ENCODE data around the gene CCDC57.

The CCDC57 gene

DNA sequence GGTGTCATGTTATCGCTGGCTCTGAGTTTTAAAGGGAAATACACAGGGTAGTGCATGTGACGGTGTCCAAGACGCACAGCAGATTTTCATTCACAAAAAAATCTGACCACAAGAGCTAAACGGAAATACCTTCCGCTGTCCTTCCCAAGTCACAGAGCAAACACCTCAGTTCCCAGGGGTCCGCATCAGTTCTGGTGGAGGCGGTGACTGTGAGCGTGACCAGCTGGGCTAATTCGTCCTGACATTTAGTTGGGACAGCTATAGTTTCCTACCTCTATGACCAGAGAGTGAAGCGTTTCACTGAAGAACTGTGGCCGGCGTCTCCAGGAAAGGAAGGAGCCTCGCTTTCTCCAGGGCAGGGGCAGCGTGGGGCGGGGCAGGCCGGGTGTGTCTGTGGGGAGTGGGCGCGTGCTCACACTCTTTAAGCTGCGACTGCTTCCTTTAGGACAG lies 104.1 kb downstream of the CCDC57 start:
- Histone ChIP-seq H3K36me3 (ENCODE audit: control insufficient read depth, low read depth, low read length) (no peaks in the 10 kb centered on the region), H3K4me3 (ENCODE audit: low read length) (no peak overlapping the region), H3K9me3 (ENCODE audit: control insufficient read depth, low read depth, low read length) (no peaks in the 10 kb centered on the region), H3K27ac (ENCODE audit: low read length) (no peak overlapping the region), H3K27me3 (ENCODE audit: control insufficient read depth, insufficient read depth, low read length) (peaks cover 9% of the 10 kb centered on the region), H3K9ac (ENCODE audit: low read length) (no peak overlapping the region), H3K4me1 (ENCODE audit: control insufficient read depth, low read depth, low read length) (peaks cover 11% of the 10 kb centered on the region)

DNA sequence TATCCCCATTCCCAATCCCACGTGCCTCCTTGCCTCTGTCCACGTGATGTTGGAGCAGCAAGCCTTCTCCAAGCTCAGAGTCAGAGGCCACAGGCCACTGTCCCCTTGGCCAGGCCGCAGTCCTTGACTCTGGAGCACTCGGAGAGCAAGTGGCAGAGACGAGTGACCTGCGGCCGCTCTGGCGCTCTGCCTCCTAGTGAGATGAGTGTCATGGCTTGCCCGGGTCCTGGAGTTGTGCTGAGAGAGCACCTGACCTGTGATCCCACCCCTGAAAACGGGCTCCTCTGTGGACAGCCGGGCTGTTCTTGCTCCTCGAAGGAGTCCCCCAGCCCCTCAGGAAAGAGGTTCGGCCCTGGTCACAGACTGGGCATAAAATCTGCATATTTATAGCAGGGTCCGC lies 104.6 kb downstream of the CCDC57 start:
- H3K4me1 ChIP-seq (ENCODE audit: control insufficient read depth, low read depth, low read length), result peaks cover 15% of the 10 kb centered on the region
- no peaks in the 10 kb centered on the region for H3K9me3 ChIP-seq (ENCODE audit: control insufficient read depth, low read depth, low read length)
- no peak overlapping the region for H3K27ac ChIP-seq (ENCODE audit: low read length)
- no peaks in the 10 kb centered on the region for H3K36me3 ChIP-seq (ENCODE audit: control insufficient read depth, low read depth, low read length)
- H3K9ac ChIP-seq (ENCODE audit: low read length), result no peak overlapping the region
- peaks cover 9% of the 10 kb centered on the region for H3K27me3 ChIP-seq (ENCODE audit: control insufficient read depth, insufficient read depth, low read length)
- H3K4me3 ChIP-seq (ENCODE audit: low read length), result no peak overlapping the region

- Histone ChIP-seq H3K4me3 (ENCODE audit: low read length) (no peak overlapping the region), H3K27ac (ENCODE audit: low read length) (no peak overlapping the region), H3K4me1 (ENCODE audit: control insufficient read depth, low read depth, low read length) (peaks cover 21% of the 10 kb centered on the region), H3K9ac (ENCODE audit: low read length) (no peak overlapping the region), H3K36me3 (ENCODE audit: control insufficient read depth, low read depth, low read length) (no peaks in the 10 kb centered on the region), H3K27me3 (ENCODE audit: control insufficient read depth, insufficient read depth, low read length) (peaks cover 8% of the 10 kb centered on the region), H3K9me3 (ENCODE audit: control insufficient read depth, low read depth, low read length) (no peaks in the 10 kb centered on the region)
These were observed 105.2 kb downstream of the CCDC57 start for GRCh38 chr17:82107341-82107860.

DNA sequence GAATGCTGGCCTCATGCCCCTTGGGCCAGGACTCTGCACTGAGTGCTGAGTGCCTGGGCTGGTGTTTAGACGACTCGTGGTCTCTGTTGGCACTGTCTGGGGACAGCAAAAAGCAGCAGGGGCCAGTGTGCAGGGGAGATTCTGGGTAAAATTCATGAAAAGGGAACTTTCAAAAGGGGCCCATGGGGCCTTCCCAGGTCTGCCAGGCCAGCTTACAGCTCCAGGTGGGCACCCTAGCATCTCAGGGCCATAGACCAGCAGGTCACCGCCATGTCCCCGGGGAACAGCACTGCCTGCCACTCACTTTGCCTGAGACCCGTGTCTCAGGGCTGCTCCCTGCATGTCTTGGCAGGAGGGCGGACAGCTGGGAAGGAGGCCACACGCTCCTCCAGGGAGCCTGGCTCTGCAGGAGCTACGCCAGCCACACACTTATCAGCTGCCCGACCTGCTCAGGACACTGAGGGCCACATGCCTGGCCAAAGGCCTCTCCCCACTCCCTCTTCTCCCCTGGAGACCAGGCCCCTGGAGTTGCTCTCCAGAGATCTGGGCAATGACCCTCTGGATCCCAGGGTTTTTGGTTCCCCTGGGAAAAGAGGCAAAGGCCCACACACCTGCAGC lies 105.8 kb downstream of the CCDC57 start:
- Histone ChIP-seq H3K36me3 (ENCODE audit: control insufficient read depth, low read depth, low read length) (no peaks in the 10 kb centered on the region), H3K9me3 (ENCODE audit: control insufficient read depth, low read depth, low read length) (no peaks in the 10 kb centered on the region), H3K4me3 (ENCODE audit: low read length) (no peak overlapping the region), H3K4me1 (ENCODE audit: control insufficient read depth, low read depth, low read length) (peaks cover 25% of the 10 kb centered on the region), H3K27ac (ENCODE audit: low read length) (no peak overlapping the region), H3K9ac (ENCODE audit: low read length) (no peak overlapping the region), H3K27me3 (ENCODE audit: control insufficient read depth, insufficient read depth, low read length) (peaks cover 5% of the 10 kb centered on the region)

DNA sequence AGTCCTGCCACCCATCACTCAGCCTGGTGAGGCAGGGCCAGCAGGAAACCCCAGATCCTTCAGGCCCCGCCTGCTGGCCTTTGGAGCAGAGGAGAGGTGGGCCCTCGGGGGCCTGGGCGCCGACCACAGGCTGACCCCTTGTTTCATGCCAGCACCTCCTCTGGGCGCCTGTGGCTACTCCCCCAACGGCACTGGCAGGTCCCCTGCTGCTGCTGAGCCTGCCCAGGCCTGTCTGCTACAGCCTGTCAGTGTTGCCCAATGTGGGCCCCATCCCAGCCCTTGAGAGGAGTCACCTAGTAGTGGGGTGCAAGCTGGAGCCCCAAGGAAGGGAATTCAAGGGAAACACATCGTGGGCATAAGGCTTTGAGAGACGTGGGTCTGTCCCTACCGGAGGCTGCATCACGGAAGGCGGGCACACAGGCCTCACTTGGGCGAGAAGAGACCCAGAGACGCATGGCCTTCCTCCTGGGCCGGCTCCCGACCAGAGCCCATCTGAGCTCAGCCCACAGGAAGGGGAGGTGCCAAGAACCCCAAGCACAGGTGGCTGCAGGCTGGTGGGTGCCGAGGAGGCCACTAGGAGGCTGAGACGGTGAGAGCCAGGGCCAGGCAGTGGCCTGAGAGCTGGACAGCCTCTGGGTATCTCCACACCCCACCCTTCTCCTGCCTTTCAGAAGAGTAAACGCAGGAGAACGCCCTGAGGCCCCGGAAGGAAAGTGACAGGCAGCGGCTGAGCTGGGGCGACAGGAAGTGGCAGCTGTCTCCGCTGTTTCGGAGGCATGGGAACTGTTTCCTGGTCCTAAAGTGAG lies 106.6 kb downstream of the CCDC57 start:
- Histone ChIP-seq H3K36me3 (ENCODE audit: control insufficient read depth, low read depth, low read length) (no peaks in the 10 kb centered on the region), H3K27ac (ENCODE audit: low read length) (no peak overlapping the region), H3K9ac (ENCODE audit: low read length) (no peak overlapping the region), H3K9me3 (ENCODE audit: control insufficient read depth, low read depth, low read length) (no peaks in the 10 kb centered on the region), H3K4me3 (ENCODE audit: low read length) (no peak overlapping the region), H3K27me3 (ENCODE audit: control insufficient read depth, insufficient read depth, low read length) (peaks cover 5% of the 10 kb centered on the region), H3K4me1 (ENCODE audit: control insufficient read depth, low read depth, low read length) (peaks cover 25% of the 10 kb centered on the region)

- no peak overlapping the region for H3K4me3 ChIP-seq (ENCODE audit: low read length)
- H3K36me3 ChIP-seq (ENCODE audit: control insufficient read depth, low read depth, low read length), result no peaks in the 10 kb centered on the region
- H3K27ac ChIP-seq (ENCODE audit: low read length), result no peak overlapping the region
- peaks cover 5% of the 10 kb centered on the region for H3K27me3 ChIP-seq (ENCODE audit: control insufficient read depth, insufficient read depth, low read length)
- peaks cover 25% of the 10 kb centered on the region for H3K4me1 ChIP-seq (ENCODE audit: control insufficient read depth, low read depth, low read length)
- no peaks in the 10 kb centered on the region for H3K9me3 ChIP-seq (ENCODE audit: control insufficient read depth, low read depth, low read length)
- no peak overlapping the region for H3K9ac ChIP-seq (ENCODE audit: low read length)
These were observed 107.2 kb downstream of the CCDC57 start for GRCh38 chr17:82105417-82105881.

DNA sequence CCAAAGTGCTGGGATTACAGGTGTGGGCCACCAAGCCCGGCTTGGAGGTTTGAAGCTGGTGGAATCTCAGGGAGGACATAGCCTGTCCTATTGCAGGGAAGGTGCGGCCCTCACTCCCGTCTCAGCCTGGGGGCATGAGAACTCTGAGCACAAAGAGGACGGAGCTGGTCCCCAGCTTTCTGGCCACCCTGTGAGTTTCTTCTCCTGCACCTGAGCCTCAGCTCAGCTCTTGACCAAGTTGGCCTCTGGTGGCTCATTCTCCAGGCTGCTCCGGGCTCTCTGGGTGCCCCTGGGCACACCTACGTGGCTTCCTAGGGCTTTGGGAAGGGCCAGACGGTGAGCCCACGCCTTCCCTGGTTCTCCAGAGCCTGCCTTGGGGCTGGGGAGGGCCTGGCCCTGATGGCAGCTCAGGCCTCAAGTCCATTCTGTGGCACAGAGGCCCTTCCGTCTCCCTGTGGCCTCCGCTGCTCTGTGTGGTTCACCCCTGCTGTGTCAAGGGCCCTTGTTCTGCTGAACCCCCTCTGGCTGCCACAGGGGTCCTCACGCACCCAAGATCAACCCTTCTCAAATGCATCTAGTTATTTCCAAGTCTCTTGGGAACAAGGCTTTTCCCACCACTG lies 107.7 kb downstream of the CCDC57 start:
- Histone ChIP-seq H3K27ac (ENCODE audit: low read length) (no peak overlapping the region), H3K9ac (ENCODE audit: low read length) (no peak overlapping the region), H3K9me3 (ENCODE audit: control insufficient read depth, low read depth, low read length) (no peaks in the 10 kb centered on the region), H3K4me3 (ENCODE audit: low read length) (no peak overlapping the region), H3K4me1 (ENCODE audit: control insufficient read depth, low read depth, low read length) (peaks cover 25% of the 10 kb centered on the region), H3K27me3 (ENCODE audit: control insufficient read depth, insufficient read depth, low read length) (peaks cover 5% of the 10 kb centered on the region), H3K36me3 (ENCODE audit: control insufficient read depth, low read depth, low read length) (no peaks in the 10 kb centered on the region)

GRCh38 chr17:82103553-82104451 lies 108.8 kb downstream of the CCDC57 start:
- Histone ChIP-seq H3K27me3 (ENCODE audit: control insufficient read depth, insufficient read depth, low read length) (peaks cover 1% of the 10 kb centered on the region), H3K27ac (ENCODE audit: low read length) (peak overlapping the region; percentile 34), H3K4me3 (ENCODE audit: low read length) (peak overlapping the region; percentile 10), H3K4me1 (ENCODE audit: control insufficient read depth, low read depth, low read length) (peaks cover 31% of the 10 kb centered on the region), H3K9me3 (ENCODE audit: control insufficient read depth, low read depth, low read length) (no peaks in the 10 kb centered on the region), H3K36me3 (ENCODE audit: control insufficient read depth, low read depth, low read length) (no peaks in the 10 kb centered on the region), H3K9ac (ENCODE audit: low read length) (no peak overlapping the region)

DNA sequence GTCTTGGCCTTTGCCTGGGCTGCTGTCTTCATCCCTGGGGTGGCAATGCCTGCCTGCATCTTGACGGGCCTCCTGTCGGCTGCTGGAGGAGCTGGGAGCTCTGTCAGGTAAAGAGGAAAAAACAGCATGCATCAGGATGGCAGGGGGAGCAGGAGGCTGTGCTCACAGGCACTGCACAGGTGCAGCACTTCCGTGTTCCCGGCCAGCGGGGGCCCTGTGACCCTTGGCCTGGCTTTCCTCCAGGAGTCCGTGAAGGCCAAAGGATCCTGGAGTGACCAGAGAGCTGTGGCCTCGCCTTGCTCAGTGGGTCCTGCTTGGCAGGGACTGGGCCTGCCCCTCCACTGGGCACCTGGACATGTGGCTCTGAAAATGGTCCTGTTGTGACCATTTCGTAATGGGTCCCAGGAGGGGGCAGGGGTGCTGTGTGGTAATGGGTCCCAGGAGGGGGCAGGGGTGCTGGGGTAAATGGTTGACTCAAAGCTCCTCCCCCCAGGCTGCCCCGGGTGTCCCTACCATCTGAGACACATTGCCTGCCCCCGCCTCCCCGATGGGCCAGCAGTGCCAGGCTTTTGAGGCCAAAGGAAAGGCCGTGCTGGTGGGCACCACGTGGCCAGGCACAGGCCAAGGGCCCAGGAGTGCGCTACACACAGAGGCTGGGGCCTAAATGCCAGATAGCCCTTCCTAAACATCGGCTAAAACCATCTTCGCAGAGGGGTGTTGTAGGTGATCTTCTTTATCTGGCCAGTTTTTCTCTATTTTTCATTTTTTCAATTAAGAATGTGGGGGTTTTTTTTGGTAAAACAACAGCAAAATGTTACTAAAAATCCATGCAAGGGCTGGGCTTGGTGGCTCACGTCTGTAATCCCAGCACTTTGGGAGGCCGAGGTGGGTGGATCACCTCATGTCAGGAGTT lies 110.6 kb downstream of the CCDC57 start:
- Histone ChIP-seq H3K4me1 (ENCODE audit: control insufficient read depth, low read depth, low read length) (peaks cover 31% of the 10 kb centered on the region), H3K27ac (ENCODE audit: low read length) (no peak overlapping the region), H3K9me3 (ENCODE audit: control insufficient read depth, low read depth, low read length) (no peaks in the 10 kb centered on the region), H3K9ac (ENCODE audit: low read length) (no peak overlapping the region), H3K4me3 (ENCODE audit: low read length) (no peak overlapping the region), H3K36me3 (ENCODE audit: control insufficient read depth, low read depth, low read length) (no peaks in the 10 kb centered on the region), H3K27me3 (ENCODE audit: control insufficient read depth, insufficient read depth, low read length) (no peaks in the 10 kb centered on the region)

DNA sequence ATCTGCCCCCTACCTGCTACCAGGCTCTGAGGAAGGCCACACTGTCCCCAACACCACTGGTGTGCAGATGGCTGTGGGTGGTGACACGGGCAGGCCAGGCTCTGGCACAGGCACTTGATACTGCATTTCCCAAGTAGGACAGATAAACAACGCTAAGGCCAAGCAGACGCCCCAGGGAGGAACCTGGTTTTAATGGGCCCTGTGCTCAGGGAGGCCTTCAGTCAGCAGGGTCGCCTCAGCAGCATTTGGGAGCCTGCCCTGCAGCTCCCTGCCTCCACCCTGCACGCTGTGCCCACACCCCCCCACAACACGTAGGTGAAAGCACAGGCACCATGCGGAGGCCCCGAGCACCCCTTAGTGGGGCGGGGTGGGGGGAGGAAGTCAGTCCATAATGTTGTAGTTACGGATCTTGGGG lies 111.3 kb downstream of the CCDC57 start:
- Histone ChIP-seq H3K36me3 (ENCODE audit: control insufficient read depth, low read depth, low read length) (no peaks in the 10 kb centered on the region), H3K27ac (ENCODE audit: low read length) (no peak overlapping the region), H3K9me3 (ENCODE audit: control insufficient read depth, low read depth, low read length) (no peaks in the 10 kb centered on the region), H3K4me3 (ENCODE audit: low read length) (no peak overlapping the region), H3K27me3 (ENCODE audit: control insufficient read depth, insufficient read depth, low read length) (no peaks in the 10 kb centered on the region), H3K4me1 (ENCODE audit: control insufficient read depth, low read depth, low read length) (peaks cover 28% of the 10 kb centered on the region), H3K9ac (ENCODE audit: low read length) (no peak overlapping the region)

Data from iPS-18a (cell line).